ENCODE measurements around the gene MCHR1.
"Not testable (repeated sequence)": the region's sequence is repeated elsewhere in the genome, so short reads cannot be mapped to it uniquely, and the experiment has no call there.

MCHR1 gene

DNA sequence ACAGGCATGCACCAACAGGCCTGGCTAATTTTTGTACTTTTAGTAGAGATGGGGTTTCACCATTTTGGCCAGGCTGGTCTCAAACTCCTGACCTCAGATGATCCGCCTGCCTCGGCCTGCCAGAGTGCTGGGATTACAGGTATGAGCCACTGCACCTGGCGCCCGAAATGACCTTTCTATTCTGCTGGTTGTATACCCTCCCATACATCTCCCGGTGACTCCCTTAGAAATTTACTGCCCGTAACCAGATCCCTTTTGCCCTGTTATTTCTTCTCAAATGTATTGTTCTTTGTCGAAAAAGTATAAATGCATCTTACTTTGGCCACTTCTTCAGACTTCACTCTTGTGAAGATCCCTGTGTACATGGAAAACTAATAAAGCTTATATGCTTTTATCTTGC is 22.0 kb downstream of the MCHR1 start:
- no peak for DNase-seq

DNA sequence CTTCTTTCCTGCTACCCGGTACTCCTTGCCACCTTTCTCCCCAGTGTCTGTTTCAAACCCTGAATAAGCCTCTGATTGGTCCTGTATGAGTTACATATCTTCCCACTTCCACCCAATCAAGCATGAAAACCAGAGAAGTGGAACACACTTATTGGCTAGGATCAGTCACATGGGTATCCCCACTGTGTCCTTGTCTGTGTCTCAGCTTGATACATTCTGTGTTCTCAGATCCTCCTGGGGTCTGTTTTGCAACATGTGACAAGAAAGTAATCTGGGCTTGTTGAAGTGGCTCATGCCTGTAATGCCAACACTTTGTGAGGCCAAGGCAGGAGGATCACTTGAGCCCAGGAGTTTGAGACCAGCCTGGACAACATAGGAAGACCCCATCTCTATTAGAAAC is 23.9 kb downstream of the MCHR1 start:
- no peak for DNase-seq

DNA sequence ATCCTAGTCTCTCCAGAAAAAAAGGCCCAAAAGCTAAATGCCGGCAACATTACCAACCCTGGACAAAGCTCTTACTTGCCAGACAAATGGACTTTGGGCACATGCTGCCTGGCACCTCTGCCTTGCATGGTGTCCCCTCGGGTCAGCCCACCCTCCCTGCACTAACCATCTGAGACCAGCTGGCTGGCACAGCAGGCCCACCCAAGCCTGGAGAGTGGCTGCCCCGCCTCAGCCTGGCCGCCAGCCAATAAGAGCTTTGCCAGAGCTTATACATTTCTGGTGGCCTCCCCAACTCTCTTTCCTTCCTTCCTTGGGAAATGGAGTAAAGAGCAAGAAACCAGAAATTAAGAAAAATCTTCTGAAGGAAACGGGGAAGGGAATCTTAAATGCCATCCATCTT is 24.5 kb downstream of the MCHR1 start:
- no peak for DNase-seq

DNA sequence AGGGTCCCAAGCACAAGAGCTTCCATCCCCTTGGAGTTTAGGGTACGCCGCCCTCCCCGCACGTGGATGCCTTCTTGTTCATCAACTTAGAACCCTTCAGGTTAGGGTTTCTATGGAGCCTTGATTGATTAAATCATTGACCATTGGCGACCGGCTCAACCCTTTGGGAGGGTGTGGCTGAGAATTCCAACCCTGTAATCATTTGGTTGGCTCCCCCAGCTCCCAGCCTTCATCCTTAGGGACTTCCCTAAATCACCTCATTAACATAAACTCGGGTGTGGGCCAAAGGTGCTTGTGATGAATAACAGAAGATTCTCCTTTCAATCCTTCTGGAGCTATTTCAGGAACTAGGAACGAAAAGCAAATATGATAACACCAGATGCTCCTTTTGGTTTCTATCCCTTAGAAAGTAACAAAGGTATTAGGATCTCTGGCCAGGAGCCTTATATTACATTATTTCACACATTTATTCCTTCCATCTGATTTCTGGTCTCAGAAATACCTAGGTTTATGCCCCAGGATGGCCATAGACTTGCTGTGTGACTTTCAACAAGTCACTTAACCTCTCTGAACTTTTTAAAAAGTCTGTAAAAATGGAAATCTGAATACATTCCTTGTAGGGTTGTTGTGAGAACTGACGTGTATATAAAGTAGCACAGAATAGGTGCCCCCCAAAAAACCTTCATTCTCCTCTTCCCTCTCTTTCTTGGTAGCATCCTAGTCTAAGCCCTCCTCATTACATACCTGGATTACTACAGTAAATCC is 26.8 kb downstream of the MCHR1 start:
- DNase-seq = no peak

DNA sequence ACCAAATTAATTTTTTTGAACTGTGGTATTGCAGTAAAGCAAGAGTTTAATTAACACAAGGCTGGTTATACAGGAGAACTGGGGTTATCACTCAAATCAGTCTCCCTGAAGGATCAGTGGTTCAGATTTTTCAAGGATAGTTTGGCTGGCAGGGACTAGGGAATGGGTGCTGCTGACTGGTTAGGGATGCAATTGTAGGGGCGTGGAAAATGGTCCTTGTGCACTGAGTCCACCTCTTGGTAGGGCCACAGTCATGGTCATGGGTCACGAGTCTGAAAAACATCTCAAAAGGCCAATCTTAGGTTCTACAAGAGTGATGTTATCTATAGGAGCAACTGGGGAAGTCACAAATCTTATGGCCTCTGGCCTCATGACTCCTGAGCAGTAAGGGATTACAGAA is 27.9 kb downstream of the MCHR1 start:
- no peak for DNase-seq

DNA sequence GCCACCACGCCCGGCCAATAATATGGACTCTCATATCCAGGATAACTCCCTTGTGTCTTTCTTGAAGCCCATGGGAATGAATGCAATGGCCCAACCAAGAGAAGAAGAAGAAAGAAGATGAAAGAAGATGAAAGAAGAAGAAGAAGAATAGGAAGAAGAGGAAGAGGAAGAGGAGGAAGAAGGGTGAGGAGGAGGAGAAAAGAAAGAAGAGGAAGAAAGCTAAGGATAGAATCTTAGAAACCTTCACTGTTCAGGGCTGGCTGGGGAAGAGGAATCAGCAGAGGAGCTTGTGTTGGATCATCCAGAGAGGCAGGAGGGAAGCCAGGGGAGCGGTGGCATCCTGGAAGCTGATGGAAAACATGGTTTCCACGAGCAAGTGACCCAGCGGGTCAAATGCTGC is 28.9 kb downstream of the MCHR1 start:
- no peak for DNase-seq

DNA sequence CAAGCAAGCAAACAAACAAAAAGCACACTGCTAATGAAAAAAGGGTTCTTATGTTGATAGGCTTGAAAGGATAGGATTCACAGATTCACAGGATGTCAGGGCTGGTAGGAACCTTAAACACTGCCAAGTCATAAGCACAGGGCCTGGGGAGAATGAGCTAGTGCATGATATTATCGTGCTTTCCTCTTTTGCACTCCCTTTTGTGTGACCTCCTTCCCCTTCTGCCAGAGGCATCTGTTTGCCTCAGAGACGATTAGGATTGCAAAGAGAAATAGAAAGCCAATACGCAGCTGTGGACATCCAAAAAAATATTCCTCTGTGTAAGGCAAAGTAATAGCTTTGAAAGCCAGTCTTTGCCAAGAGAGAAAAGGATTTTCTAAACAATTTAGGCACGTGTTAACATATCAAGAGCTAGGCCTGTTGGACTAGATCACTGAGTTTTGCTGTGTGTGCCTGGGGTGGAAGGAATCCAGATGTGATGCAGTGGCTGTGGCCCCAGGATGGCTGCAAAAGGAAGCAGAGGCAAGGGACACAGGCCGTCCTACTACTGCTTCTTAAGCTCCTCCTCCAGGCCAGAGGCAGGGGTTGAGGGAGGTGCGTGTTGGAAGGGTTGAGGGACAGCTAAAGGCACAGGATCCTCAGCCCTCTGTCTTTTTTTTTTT is 30.6 kb downstream of the MCHR1 start:
- DNase-seq = no peak

DNA sequence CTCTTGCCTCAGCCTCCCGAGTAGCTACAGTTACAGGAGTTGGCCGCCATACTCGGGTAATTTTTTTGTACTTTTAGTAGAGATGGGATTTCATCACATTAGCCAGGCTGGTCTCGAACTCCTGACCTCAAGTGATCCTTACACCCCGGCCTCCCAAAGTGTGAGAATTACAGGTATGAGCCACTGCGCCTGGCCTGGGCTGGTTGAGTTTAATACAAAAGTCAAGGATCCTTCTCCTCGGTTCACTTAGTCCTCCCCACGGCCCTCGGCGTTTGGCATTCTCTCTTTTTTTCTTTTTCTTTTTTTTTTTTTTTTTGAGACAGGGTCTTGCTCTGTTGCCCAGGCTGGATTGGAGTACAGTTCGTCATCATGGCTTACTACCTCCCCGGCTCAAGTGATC is 33.0 kb downstream of the MCHR1 start:
- no peak for DNase-seq

DNA sequence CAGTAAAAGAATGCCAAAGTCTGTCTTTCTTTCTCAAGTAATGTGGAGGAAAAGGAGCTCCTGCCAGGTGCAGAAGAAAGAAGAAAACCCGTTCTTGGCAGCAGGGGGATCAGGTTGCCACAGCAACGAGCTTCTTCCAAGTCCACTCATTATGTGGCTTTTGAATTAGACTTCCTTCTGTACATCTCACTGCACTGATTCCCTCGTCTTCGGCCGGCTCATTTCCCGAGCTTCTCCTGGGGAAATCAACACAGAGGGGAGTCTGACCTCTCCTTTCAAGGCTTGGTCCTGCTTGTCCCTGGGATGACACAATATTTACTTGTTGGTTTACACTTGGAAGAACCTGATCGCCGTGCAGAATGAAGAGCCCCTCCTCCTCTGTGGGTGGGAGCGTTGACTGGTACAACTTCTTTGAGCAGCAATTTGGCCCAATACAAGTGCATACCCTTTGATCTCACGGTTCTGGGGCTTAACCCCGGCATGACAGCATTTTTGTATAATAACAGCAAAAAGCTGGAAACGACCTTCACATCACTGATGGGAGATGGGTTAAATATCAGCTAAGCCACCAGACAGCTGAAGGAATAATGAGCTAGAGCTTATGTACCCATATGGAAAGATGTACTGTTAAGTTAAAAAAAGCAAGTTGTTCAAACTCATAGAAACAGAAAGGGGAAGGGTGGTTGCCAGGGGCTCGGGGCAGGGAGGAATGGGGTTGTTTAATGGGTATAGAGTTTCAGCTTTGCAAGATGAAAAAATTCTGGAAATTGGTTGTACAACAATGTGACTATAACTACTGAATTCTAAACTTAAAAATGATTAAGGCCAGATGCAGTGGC is 35.4 kb downstream of the MCHR1 start:
- no peak for DNase-seq

DNA sequence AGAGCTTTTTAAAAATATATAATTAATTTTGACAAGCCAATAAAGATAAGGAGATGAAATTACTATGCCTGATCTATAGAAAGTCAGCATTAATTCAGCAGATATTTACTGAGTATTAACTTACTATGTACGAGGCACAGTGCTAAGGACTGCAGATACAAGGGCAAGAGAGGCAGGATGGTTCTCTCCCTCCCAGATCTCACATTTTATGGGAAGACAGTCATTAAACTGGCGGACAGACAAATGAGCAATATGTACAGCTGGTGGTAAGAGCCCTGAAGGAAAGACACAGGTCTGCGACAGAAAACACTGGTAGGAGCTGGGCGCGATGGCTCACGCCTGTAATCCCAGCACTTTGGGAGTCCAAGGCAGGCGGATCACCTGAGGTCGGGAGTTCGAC is 36.8 kb downstream of the MCHR1 start:
- DNase-seq = no peak

DNA sequence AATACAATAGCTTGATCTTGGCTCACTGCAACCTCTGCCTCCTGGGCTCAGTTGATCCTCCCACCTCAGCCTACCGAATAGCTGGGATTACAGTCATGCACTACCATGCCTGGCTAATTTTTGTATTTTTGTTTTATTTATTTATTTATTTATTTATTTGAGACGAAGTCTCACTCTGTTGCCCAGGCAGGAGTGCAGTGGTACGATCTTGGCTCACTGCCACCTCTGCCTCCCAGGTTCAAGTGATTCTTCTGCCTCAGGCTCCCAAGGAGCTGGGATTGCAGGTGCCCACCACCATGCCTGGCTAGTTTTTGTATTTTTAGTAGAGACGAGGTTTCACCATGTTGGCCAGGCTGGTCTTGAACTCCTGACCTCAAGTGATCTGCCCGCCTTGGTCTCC is 38.4 kb downstream of the MCHR1 start:
- DNase-seq = not testable (repeated sequence)

DNA sequence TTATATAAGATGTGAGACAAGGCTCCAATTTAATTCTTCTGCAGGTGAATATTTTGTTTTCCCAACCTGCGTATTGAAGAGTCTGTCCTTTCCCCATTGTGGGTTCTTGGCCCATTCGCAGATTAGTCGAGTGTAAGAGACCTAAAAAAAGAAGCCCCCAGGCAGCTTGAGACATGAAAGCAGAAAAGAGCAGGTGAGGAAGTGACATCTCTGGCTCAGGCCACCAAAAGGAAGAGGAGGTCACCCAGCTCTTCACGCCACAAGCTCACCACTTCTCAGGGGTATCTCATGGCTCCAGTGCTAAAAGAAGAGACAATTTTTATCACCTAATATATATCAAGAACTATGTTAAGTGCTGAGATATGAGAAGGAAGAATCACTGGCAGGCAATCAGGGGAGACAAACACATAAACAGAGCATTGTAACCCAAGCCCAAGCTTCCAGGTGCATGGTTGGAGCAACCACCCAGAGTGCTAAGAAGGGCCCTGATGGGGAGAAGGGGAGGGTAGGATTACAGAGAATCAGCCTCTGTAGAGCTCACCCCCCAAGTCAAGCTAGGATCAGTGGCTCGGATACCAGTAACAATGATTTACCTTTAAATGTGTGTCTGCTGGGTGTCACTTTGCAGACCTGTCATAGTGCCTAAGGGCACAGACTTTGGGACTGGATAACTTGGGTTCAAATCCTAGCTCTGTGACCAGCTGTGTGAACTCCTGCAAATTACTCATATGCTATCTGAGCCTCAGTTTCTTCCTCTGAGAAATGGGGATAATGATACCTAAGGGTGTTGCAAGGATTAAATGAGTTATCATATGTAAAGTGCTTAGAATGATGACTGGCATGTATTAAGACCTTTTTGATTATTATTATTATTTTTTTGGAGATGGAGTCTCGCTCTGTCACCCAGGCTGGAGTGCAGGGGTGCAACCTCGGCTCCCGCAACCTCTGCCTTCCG is 39.2 kb downstream of the MCHR1 start:
- no peak for DNase-seq

DNA sequence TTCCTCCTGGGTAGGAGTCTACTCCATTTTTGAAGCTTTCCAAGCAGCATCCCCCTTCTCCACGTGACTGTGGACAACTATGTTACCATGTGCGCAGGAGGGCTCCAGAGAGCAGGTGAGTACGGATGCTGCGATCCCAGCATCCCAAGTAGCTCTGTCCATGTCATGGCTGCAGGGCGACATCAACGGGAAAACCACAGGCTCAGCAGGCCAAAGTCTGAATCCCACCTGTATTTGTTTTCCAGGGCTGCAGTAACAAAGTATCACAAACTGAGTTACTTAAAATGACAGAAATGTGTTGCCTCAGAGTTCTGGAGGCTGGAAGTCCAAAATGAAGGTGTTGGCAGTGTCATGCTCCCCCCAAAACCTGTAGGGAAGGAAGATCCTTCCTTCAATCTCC is 40.3 kb downstream of the MCHR1 start:
- no peak for DNase-seq

DNA sequence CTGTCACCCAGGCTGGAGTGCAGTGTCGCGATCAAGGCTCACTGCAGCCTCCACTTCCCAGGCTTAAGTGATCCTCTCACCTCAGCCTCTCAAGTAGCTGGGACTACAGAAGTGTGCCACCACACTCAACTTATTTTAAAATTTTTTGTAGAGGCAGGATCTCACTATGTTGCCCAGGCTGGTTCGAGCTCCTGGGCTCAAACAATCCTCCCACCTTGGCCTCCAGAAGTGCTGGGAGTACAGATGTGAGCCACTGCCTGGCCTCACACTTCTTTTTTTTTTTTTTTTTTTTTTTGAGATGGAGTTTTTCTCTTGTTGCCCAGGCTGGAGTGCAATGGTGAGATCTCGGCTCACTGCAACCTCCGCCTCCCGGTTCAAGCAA is 40.9 kb downstream of the MCHR1 start:
- DNase-seq = not testable (repeated sequence)

DNA sequence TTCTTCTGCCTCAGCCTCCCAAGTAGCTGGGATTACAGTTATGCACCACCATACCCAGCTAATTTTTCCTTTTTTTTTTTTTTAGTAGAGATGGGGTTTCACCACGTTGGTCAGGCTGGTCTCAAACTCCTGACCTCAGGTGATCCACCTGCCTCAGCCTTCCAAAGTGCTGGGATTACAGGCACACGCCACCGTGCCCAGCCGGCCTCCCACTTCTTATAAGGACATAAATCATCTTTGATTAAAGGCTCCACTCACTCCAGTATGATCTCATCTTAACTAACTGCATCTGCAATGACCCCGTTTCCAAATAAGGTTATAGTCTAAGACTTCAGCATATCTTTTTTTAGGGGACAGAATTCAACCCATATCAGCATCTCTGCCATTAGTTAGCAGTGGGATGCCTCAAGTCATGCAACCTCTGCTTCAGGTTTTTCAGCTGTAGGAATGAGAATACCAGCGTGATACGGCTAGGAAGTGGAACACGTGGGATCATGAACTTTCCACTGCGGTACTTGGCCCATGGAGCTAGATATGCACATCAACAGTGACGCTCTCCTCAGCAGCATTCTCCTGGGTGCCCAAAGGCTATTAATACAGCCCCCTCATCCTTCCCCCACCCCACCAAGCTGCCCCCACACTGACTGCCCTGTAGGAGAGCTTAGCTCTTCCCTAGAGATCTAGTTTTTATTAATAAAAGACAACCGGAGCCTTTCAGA is 41.4 kb downstream of the MCHR1 start:
- DNase-seq = no peak

DNA sequence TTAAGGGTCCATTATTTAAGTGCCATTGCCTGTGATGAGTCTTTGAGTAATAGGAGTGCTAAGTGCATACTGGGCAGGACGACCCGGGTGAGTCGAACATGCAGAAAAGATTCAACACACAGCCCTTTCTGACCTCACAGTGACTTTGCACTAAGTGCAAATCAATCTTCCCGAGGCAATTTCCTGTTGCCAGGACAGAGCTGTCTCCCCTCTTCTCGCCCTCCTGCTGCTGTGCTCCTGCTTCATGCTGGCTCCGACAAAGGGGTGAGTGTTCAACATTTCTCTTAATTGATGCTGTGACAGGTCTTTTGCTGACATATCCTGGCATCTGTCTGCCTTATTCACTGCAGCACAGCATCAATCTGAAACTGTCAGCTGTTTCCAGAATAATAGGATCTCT is 42.0 kb downstream of the MCHR1 start:
- no peak for DNase-seq

DNA sequence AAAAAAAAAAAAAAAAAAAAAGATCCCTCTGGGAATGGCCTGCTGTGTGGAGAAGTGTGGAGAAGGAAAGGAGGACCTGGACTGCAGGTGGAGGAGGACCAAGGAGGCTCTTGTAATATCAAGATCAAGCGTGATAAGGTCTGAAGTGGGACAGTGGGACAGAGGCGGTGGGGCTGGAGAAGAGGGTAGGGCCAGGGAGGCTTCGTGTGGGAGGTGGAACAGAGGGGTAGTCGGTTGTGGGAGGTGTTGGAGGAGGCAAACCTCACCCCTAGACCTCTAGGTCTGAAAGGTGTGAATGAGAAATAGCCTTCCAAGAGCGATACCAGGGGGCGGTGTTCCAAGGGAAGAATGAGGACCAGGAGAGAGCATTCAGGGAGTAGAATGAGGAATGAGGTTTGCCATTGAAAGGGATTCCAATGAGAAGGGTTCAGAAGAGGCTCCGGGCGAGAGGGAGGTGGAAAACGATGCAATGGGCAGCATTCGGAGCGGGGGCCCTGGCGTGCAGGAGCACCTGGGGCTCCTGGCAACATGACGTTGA is 44.2 kb downstream of the MCHR1 start:
- DNase-seq = no peak

DNA sequence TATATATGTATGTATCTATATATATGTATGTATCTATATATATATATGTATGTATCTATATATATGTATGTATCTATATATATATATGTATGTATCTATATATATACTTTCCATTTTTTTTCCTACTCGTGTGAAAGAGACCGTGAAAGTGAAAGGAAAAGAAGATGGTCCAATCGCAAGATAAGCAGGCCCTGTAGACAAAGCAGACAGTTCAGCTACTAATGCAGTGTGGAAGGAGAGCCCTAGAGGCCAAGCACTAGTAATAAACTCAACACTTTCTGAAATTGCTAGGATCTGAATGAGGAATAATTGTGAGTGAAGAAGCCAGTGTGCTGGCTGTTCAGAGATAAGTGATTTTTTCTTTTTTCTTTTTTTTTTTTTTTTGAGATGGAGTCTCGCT is 47.2 kb downstream of the MCHR1 start:
- DNase-seq = no peak

DNA sequence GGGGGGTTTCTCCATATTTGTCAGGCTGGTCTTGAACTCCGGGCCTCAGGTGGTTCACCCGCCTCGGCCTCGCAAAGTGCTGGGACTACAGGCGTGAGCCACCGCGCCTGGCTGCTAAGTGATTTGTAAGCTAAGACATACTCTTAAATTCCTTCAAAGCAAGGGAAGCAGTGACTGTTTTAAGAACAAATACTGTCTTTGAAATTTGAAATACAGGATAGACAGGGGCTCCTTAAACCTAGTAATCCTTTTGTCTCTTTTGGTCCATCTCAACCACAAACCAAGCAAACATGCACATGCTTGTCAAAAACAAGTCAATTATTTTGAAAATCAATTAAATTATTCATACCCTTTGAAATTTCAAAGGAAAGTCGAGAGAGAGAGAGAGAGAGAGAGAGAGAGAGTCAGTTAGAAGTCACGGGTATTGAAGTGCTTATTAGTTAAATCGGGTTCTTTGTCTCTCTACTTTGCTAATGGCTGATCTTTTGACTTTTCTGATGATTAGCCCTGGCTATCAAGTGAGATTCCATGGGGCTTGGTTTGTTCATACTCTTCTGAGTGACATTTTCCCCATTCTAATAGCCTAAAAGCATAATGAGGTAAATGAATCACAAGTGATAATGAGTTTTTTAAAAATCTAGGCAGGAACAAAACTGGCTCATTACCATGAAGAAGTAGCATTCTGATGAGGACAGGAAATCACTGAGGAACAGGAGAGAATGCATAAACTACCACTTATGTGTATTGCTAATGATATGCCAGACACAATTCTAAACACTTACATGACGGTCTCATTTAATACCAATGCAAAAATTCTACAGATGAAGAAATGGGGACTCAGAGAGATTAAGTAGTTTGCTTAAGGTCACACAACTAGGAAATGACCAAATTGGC is 48.0 kb downstream of the MCHR1 start:
- DNase-seq = no peak

DNA sequence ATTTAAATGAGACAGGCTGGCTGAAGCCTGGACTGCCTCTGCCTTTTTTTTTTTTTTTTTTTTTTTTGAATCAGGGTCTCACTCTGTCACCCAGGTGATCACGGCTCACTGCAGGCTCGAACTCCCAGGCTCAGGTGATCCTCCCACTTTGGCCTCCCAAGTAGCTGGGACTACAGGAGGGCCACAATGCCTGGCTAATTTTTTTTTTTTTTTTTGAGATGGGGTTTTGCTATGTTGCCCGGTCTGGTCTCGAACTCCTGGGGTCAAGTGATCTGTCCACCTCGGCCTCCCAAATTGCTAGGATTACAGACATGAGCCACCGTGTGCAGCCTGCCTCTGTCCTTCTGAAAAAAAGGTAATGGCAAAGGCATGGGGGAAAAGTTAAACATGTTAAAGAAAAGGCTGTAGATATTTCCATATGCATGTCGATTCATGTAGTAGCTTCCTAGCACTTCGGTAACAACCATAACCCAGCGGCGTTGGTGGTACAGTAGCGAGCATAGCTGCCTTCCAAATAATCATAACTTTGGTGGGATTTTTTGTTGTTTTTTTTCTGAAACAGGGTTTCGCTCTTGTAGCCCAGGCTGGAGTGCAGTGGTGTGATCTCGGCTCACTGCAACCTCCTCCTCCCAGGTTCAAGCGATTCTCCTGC is 48.8 kb downstream of the MCHR1 start:
- DNase-seq = no peak
